Gastroesophageal sphincter (tissue), 4 donors: Measurements from ENCODE around the gene NAV2. TPM values are rescaled to one million over a fixed set of nuclear protein-coding genes. Genes with fewer than 3 reads are reported as not detected.

ENCODE experiments used
- ATAC-seq: fragments of 150-250 bp; one replicate; pipeline ENCODE4 v1.9.1; 2016; ENCODE audit warnings: mild to moderate bottlenecking, moderate library complexity
- H3K27ac ChIP-seq, 4 donors: fragments of 200-600 bp; sonication (generic) in 3 of 4; 1 replicate in 3 of 4; 2 replicates in 1 of 4; pipeline ENCODE4 v1.5.1; 2016 to 2019
- H3K27me3 ChIP-seq: fragments of 200-600 bp; sonication (generic); one replicate; pipeline ENCODE4 v1.5.1; 2019
- H3K36me3 ChIP-seq, 2 donors: fragments of 200-600 bp; sonication (generic); one replicate each; pipeline ENCODE4 v1.5.1; 2019; ENCODE audit warnings: control low read depth in 1 of 2
- H3K4me1 ChIP-seq, 3 donors: fragments of 200-600 bp; sonication (generic); 1 replicate in 2 of 3; 2 replicates in 1 of 3; pipeline ENCODE4 v1.5.1; 2016 to 2019; ENCODE audit warnings: control low read depth in 2 of 3
- H3K4me3 ChIP-seq, 2 donors: fragments of 200-600 bp; sonication (generic); one replicate each; pipeline ENCODE4 v1.5.1; 2019; ENCODE audit warnings: mild to moderate bottlenecking in 1 of 2, moderate library complexity in 1 of 2
- H3K9me3 ChIP-seq, 3 donors: fragments of 200-600 bp; sonication (generic); one replicate each; pipeline ENCODE4 v1.5.1; 2017 to 2019; ENCODE audit warnings: control low read depth in 2 of 3
- CTCF ChIP-seq, 4 experiments: fragments of 200-600 bp in 2 of 4; fragments of 450-650 bp in 2 of 4; sonication (generic) in 1 of 4; IDR thresholded peaks; one replicate each; pipeline ENCODE4 v1.5.1; 2017 to 2019; ENCODE audit warnings: antibody characterized with exemption in 4 of 4, mild to moderate bottlenecking in 2 of 4, moderate library complexity in 2 of 4
- EP300 ChIP-seq: sonication (generic); formaldehyde crosslinking; IDR thresholded peaks from one replicate; pipeline ENCODE4 v1.6.1; 2017; ENCODE audit warnings: antibody characterized with exemption, mild to moderate bottlenecking
- POLR2A ChIP-seq, 2 donors: fragments of 450-650 bp; IDR thresholded peaks; one replicate each; pipeline ENCODE4 v1.6.1; 2017; ENCODE audit warnings: antibody characterized with exemption in 2 of 2, mild to moderate bottlenecking in 2 of 2, moderate library complexity in 1 of 2
- POLR2AphosphoS5 ChIP-seq: sonication (generic); formaldehyde crosslinking; IDR thresholded peaks from one replicate; pipeline ENCODE4 v1.6.1; 2017; ENCODE audit warnings: antibody characterized with exemption
- WGBS, 2 donors: methylation state at CpG; one replicate each; pipeline ENCODE4 v1.1.5; 2018; ENCODE audit warnings: low coverage in 1 of 2; 5-methylcytosine and 5-hydroxymethylcytosine counted together
- total RNA-seq, 4 donors: library from RNA; depleted of rRNA; stranded (reverse); fragments of >200 nt; gene quantifications; one replicate each; pipeline ENCODE4 v1.1.0, GENCODE V29; 2016

Gene NAV2
- total RNA-seq, 4 donors from 2014 or later = 19.5 to 57.1 (median 43.4) TPM

GRCh38 chr11:19714022-19714386, 1.4 kb downstream of the NAV2 start:
- Histone ChIP-seq H3K4me1 (peaks cover 5 to 77% (median 13%) of the 10 kb centered on the region in 3 donors), H3K36me3 (no peaks in the 10 kb centered on the region), H3K27me3 (no peaks in the 10 kb centered on the region), H3K27ac (peak overlapping the region; percentile 80 to 97 (median 92)), H3K9me3 (no peaks in the 10 kb centered on the region), H3K4me3 (peak overlapping the region; percentile 69 to 86)
- no peak for TF ChIP-seq POLR2AphosphoS5
- TF ChIP-seq POLR2A (IDR thresholded peaks at IDR 0.05) = no peak
- no peak for TF ChIP-seq CTCF (IDR thresholded peaks at IDR 0.05)
- TF ChIP-seq EP300 = no peak
- no peak for ATAC-seq
- 0 to 1% methylated on average over 6 to 16 of the region's 17 CpGs for WGBS, 2 donors

- Histone ChIP-seq H3K36me3 (no peaks in the 10 kb centered on the region), H3K27ac (peak overlapping the region; percentile 80 to 97 (median 92)), H3K4me1 (peaks cover 8 to 84% (median 15%) of the 10 kb centered on the region in 3 donors), H3K4me3 (peak overlapping the region; percentile 69 to 86), H3K9me3 (no peaks in the 10 kb centered on the region), H3K27me3 (no peaks in the 10 kb centered on the region)
- peak; percentile 16 for ATAC-seq
- 10% methylated on average over 2 of the region's 25 CpGs; no CpG with 5 or more reads in 1 of the 2 donors for WGBS, 2 donors
- peak; percentile 76 for TF ChIP-seq POLR2AphosphoS5
- TF ChIP-seq CTCF (IDR thresholded peaks at IDR 0.05) = peak in 1 of 4 experiments; percentile 11
- TF ChIP-seq POLR2A (IDR thresholded peaks at IDR 0.05) = no peak
Measured at GRCh38 chr11:19714387-19715363, 2.0 kb downstream of the NAV2 start.

DNA sequence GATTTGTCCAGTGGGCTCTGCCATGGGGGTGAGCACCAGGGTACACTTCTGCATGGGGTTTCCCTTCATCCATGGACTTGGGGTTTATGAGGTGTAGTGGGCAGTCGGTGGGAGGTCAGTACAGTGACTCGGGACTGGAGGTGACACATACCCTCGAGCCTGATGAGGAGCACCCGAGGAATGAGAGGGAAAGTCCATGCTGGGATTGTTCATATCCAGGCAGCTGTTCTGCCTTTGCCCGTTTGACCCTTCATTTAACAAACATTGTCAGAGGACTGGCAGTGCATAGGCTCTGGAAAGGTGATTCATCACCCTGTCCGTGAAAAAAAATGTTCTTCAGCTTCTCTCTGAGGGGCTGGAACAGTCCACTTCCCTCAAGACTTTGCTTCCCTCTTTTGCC, 2.7 kb downstream of the NAV2 start:
- peak overlapping the region; percentile 69 to 86 for H3K4me3 ChIP-seq
- peak overlapping the region; percentile 80 to 97 (median 92) for H3K27ac ChIP-seq
- 43 to 57% methylated on average over 1 of the region's 6 CpGs for WGBS, 2 donors
- TF ChIP-seq EP300 (no peak), POLR2AphosphoS5 (peak; percentile 86)
- no peak for ATAC-seq
- H3K4me1 ChIP-seq = peaks cover 8 to 91% (median 15%) of the 10 kb centered on the region in 3 donors
- no peaks in the 10 kb centered on the region for H3K27me3 ChIP-seq
- H3K9me3 ChIP-seq = no peaks in the 10 kb centered on the region
- no peaks in the 10 kb centered on the region for H3K36me3 ChIP-seq

DNA sequence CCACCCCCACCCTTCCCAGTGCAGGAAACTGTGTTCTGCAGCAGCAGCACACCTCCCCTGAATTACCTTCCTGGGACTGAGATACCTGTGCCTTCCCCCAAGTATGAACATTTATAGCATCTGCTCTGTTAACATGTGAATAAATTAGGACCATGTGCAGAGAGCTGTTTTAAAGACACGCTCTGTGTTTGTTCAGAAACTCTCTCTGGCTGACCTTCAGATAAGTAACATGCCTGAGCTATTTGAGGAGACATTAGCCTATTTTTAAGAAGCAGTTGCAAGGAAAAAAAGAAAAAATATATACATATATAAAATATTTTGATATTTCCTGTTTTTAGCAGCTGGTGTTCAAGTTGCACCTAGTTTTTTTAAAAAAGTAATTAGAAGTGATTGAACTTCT, 5.4 kb downstream of the NAV2 start:
- Histone ChIP-seq H3K27me3 (no peaks in the 10 kb centered on the region), H3K27ac (peak overlapping the region; percentile 62 to 97 (median 92)), H3K9me3 (no peaks in the 10 kb centered on the region), H3K36me3 (no peaks in the 10 kb centered on the region), H3K4me3 (no peak overlapping the region), H3K4me1 (peaks cover 12 to 98% (median 13%) of the 10 kb centered on the region in 3 donors)
- WGBS, 2 donors = 14% methylated on average over 1 of the region's 1 CpG; no CpG with 5 or more reads in 1 of the 2 donors
- no peak for ATAC-seq
- TF ChIP-seq POLR2AphosphoS5 = no peak
- TF ChIP-seq CTCF (IDR thresholded peaks at IDR 0.05) = no peak
- no peak for TF ChIP-seq POLR2A (IDR thresholded peaks at IDR 0.05)
- TF ChIP-seq EP300 = no peak

DNA sequence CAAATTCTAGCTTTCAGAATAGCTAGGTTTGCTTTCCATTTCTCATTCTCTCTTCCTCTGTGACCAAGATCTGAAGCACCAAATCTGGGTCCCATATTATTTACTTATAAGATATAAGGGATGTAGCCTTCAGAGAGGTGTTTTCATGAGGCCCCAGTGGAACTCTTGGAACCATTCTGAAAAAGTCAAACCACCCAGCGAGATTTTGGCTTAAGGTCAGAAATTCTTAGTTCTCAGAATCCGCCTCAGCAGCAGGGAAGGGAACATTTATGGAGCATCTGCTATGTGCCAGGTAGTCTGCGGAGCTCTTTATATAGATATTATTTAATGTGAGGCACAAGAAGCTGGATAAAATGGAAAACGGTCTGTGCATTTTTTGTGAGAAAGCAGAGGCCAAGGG, 6.3 kb downstream of the NAV2 start:
- Histone ChIP-seq H3K9me3 (no peaks in the 10 kb centered on the region), H3K36me3 (no peaks in the 10 kb centered on the region), H3K4me1 (peaks cover 13 to 98% (median 15%) of the 10 kb centered on the region in 3 donors), H3K27me3 (no peaks in the 10 kb centered on the region), H3K4me3 (no peak overlapping the region), H3K27ac (peak overlapping the region; percentile 43 to 93 (median 86))
- WGBS, 2 donors = 50 to 65% methylated on average over 2 to 4 of the region's 4 CpGs
- ATAC-seq = no peak
- TF ChIP-seq EP300 = no peak
- TF ChIP-seq POLR2AphosphoS5 = peak; percentile 22
- no peak for TF ChIP-seq POLR2A (IDR thresholded peaks at IDR 0.05)
- no peak for TF ChIP-seq CTCF (IDR thresholded peaks at IDR 0.05)
